GM03348 (cell line): Measurements from ENCODE around the gene UTY.

Experiments used
- DNase-seq: peaks from one replicate; pipeline ENCODE4 v3.0.0; 2012; ENCODE audit warnings: low spot score

The UTY gene

GRCh38 chrY:13415556-13415955 lies 64.3 kb downstream of the UTY start:
- no peak for DNase-seq

- no peak for DNase-seq
Measured at GRCh38 chrY:13398876-13399275, 81.0 kb downstream of the UTY start.

DNA sequence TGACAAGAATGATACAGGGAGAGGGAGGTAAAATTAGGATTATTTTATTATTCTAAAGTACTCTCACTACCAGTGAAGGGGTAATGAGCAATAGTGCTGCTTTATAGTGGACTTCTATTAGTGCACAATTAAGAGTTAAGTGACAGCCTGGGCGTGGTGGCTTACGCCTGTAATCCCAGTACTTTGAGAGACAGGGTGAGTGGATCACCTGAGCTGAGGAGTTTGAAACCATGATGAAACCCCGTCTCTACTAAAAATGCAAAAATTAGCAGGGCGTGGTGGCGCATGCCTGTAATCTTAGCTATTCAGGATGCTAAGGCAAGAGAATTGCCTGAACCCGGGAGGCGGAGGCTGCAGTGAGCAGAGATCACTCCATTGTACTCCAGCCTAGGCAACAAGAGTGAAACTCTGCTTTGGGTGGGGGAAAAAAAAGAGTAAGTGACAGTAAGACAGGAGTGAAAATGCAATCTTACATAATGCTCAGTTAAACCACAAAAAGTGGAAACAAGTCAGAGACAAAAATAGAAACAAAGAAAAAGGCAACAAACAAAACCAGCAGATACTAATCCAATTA lies 98.6 kb downstream of the UTY start:
- DNase-seq: no peak

- DNase-seq: no peak
Measured at GRCh38 chrY:13370868-13371800, 108.7 kb downstream of the UTY start.

DNA sequence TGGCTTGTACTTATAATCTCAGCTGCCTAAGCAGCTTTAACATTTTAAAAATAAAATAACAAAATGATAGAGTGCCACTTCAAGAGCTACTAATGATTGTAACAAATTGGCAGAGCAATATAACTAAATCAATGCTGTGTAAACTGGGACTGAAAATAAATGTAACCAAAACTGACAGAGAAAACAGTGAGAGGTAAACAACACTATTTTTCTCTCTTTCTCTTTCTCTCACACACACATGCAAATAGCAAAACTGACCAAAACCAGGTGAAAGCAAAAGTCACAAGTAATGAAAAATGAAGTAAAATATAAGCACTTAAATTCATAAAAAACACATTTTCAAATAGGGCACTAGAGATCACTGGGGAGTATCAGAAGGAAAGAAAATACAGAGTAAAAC lies 109.6 kb downstream of the UTY start:
- DNase-seq: no peak

- DNase-seq: no peak
Measured at GRCh38 chrY:13368513-13368845, 111.4 kb downstream of the UTY start.

- DNase-seq: peak; percentile 8
Measured at GRCh38 chrY:13363641-13364040, 116.2 kb downstream of the UTY start.

DNA sequence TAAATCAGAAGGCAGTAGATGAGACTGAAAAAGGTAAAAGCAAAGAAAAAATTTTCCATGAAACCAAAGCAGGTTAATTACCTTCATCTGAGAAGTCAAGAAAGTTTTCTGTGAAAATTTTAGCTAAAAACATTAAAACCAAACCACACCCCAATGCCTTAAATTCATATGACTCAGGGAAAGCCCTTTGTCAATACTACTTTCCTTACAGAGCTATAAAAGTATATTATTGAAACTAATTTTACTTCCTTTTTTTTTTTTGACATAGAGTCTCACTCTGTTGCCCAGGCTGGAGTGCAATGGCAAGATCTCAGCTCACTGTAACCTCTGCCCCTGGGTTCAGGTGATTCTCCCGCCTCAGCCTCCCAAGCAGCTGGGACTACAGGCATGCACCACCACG lies 117.2 kb downstream of the UTY start:
- no peak for DNase-seq

DNA sequence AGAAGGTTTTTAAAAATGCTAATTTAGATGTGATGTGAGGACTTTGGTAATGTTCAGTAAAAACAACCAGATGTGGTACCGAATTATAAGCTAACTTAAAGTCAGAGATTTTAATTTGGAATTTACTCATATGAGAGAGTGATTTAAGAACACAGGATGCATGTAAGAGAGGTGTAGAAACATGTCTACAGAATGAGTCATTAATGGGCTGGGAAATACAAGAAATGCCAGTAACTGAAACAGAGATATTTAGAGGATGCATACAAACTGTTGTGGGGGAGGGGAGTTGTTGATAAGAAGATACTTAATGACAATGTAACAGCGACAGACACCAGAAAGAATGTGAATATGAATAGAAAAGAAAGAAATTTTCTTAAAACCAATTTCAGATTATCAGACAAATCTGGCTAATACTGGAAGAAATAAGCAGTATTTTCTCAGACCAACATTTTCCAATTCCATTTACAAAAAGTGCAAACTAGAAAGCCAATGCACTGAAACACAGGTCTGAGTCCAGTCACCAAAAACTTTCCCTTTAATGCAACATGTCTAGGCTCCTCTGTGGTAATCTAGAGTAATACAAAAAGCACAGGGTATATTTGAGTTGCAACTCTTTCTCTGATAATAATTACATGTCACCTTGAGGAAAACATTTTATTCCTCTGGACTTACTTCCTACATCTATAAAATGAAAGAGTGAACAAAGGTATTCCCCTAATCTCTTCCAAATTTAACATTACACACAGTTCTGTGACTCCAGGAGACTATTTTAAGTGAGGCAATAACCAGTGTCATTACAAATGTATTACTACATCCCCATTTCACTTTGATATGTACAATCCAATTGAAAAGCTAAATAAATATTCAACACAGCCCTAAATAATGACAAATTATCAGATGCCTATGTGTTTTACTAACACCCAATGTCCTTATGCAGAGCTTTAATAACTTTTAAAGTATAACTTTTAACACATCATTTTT lies 117.9 kb downstream of the UTY start:
- DNase-seq: peak; percentile 37

DNA sequence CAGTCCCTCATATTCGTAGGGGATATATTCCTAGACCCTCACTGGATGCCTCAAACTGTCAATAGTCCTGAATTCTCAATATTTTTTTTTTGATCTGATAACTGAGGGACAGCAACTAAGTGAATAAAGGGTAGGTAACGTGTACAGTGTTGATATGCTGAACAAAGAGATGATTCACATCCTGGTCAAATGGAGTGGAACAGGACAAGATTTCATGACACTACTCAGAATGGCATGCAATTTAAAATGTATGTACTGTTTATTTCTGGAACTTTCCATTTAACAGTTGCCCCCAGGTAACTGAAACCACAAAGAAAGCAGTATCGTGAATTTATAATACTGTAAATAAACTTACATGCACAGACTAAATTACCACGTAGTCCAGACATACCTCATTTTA lies 128.4 kb downstream of the UTY start:
- DNase-seq: no peak

- DNase-seq: no peak
Measured at GRCh38 chrY:13347106-13347505, 132.7 kb downstream of the UTY start.

DNA sequence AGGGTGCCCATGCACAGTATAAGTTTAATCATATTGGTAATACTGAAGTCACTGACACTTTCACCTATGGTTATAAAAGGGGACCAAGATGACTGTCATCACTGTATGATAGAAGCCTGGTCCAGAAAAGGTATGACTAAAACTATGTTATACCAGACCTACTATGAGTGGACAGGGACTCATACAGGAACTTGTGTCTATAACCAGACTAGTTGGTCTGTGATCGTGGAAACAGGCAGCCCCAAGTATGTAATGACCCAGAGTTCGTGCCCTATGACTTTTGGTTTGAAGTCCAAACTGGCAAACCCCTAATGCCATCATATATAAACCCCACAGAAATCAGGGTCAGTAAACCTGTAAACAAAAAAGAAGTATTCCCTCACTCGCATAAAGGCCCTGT lies 134.3 kb downstream of the UTY start:
- DNase-seq: no peak

DNA sequence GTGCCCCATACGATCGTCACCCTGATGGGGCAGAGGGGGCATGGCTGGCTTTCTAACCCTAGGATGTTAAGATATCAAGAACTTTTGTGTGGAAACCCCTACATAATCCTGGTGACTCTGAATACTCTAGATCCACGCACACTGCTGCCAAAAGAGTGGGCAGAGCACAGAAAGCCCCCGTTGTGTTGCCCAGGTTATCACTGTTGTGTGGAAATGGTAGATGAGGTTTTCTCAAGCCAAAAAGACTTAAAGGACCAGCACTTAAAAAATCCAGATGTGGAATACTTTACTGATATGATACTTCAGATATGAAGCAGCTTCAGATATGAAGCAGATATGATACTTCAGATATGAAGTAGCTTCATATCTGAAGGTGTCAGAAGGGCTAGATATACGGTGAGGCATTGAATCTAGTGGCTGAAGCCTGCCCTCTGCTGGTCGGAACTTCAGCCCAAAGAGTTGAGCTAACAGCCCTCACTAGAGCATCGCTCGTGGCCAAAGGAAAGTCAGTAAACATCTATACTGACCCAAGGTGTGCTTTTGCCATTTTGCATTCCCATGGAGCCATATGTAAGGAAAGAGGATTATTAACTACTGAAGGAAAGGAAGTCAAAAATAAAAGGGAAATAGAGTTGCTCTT lies 136.4 kb downstream of the UTY start:
- DNase-seq: peak; percentile 14

DNA sequence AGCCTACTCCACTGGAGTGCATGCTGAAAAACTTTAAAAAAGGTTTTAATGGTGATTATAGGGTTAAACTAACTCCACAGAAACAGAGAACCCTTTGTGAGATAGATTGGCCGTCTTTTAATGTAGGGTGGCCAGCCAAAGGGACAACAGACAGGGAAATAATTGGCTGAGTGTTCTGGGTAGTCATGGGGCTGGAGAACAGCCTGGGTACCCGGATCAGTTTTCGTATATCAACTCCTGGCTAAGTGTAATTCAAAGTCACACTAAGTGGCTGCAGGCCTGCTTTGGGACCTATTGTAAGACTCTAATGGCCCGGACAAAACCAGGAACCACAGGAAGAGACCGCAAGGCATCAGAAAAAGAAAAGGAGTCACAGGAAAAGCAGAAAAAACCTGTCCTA lies 139.9 kb downstream of the UTY start:
- DNase-seq: no peak

GRCh38 chrY:13339381-13339780 lies 140.5 kb downstream of the UTY start:
- DNase-seq: no peak

GRCh38 chrY:13338711-13339110 lies 141.1 kb downstream of the UTY start:
- DNase-seq: no peak

DNA sequence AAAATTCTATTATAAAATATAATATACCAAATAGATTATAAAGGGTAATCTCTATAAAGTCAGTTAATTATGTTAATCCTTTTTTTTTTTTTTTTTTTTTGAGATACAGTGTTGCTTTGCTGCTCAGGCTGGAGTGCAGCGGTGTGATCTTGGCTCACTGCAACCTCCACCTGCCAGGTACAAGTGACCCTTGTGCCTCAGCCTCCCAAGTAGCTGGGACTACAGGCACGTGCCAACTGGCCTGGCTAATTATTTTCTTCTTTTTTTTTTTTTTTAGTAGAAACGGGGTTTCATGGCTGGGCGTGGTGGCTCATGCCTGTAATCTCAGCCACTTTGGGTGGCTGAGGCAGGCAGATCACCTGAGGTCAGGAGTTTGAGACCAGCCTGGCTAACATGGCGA lies 141.9 kb downstream of the UTY start:
- no peak for DNase-seq

- DNase-seq: no peak
Measured at GRCh38 chrY:13333791-13334190, 146.0 kb downstream of the UTY start.

DNA sequence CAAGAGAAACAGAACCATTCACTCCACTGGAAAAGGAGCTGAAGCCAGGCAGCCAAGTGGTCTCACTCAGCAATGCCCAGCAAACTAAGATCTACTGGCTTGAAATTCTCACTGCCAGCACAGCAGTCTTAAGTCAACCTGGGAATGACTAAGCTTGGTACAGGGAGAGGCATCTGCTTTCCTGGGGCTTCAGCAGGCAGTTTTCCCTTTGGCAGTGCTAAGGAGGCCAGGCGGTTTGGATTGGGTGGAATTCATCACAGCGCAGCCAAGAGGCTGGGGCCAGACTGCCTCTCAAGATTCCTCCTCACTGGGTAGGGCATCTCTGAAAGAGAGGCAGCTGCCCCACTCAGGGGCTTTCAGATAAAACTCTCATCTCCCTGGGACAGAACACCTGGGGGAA lies 149.2 kb downstream of the UTY start:
- no peak for DNase-seq

DNA sequence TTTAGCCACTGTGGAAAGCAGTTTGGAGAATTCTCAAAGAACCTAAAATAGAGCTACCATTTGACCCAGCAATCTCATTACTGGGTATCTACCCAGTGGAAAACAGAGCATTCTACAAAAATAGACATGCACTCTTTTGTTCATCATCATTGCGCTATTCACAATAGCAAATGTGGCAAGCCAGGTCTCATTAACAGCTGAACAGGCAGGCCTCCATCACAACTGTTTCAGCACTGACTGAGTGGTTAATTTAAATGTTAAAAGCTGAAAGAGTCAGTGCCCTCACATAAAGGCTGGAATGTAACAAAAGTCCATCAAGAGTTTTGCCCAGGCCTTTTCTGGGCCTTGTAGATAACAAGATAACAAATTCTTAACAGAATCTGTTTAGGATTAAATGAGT lies 166.9 kb downstream of the UTY start:
- no peak for DNase-seq

DNA sequence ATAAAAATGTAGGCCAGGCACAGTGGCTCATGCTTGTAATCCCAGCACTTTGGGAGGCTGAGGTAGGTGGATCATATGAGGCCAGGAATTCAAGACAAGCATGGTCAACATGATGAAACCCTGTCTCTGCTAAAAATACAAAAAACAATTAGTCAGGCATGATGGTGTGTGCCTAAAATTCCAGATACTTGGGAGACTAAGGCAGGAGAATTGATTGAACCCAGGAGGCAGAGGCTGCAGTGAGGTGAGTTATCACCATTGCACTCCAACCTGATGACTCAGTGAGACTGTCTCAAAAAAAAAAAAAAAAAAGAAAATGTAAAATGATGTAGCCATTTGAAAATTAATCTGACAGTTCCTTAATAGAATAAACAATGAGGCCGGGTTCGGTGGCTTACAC lies 171.9 kb downstream of the UTY start:
- DNase-seq: no peak

DNA sequence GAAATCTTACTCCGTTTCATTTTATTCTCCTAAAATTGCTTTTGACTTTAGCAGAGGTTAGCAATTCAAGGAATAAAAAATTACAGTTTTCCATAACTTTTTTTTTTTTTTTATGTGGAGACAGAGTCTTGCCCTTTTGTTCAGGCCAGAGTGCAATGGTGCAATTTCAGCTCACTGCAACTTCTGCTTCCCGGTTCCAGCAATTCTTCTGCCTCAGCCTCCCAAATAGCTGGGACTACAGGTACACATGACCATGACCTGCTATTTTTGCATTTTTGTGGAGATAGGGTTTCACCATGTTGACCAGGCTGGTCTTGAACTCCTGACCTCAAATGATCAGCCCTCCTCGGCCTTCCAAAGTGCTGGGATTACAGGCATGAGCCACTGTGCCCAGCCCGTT lies 179.0 kb downstream of the UTY start:
- no peak for DNase-seq
